ENCODE measurements around the gene ERV3-1. TPM values are rescaled to one million over a fixed set of nuclear protein-coding genes. Genes with fewer than 3 reads are reported as not detected.
"Not testable (repeated sequence)": the region's sequence is repeated elsewhere in the genome, so short reads cannot be mapped to it uniquely, and the experiment has no call there.

The ERV3-1 gene
- polyA plus RNA-seq, 1 donor: 70.3 TPM

GRCh38 chr7:64944667-64945502 is 61.6 kb downstream of the ERV3-1 start:
- DNase-seq: not testable (repeated sequence)

Other genes with a start within 250 kb of the ERV3-1 start
- gene ZNF138, start 212.3 kb downstream of the ERV3-1 start, polyA plus RNA-seq (ENCODE audit: insufficient read length): 25.3 TPM
- 13.8 TPM for gene ZNF273, start 103.4 kb downstream of the ERV3-1 start, polyA plus RNA-seq (ENCODE audit: insufficient read length)
- 90.1 TPM for gene ZNF117, start 15.7 kb downstream of the ERV3-1 start, polyA plus RNA-seq (ENCODE audit: insufficient read length)